Glutamatergic neuron (in vitro differentiated cells): ENCODE data around the gene FFAR1. TPM values are rescaled to one million over a fixed set of nuclear protein-coding genes. Genes with fewer than 3 reads are reported as not detected.

Source experiments
- DNase-seq: peaks from one replicate; pipeline ENCODE4 v3.0.0; 2022
- H3K27ac Mint-ChIP-seq: one replicate; pipeline ENCODE4 v1.8.0; 2020; ENCODE audit warnings: mild to moderate bottlenecking, mixed read lengths, inconsistent platforms; ENCODE audit not compliant: unreplicated experiment
- H3K27me3 Mint-ChIP-seq: one replicate; pipeline ENCODE4 v1.8.0; 2020; ENCODE audit warnings: mild to moderate bottlenecking, moderate library complexity, mixed read lengths, inconsistent platforms; ENCODE audit not compliant: unreplicated experiment
- H3K36me3 Mint-ChIP-seq: one replicate; pipeline ENCODE4 v1.8.0; 2020; ENCODE audit warnings: mild to moderate bottlenecking, mixed read lengths, inconsistent platforms; ENCODE audit not compliant: unreplicated experiment
- H3K4me1 Mint-ChIP-seq: one replicate; pipeline ENCODE4 v1.8.0; 2020; ENCODE audit warnings: mild to moderate bottlenecking, low read depth, mixed read lengths, inconsistent platforms; ENCODE audit not compliant: unreplicated experiment
- H3K4me3 Mint-ChIP-seq: one replicate; pipeline ENCODE4 v1.8.0; 2020; ENCODE audit warnings: mild to moderate bottlenecking, mixed read lengths, inconsistent platforms; ENCODE audit not compliant: unreplicated experiment
- H3K9me3 Mint-ChIP-seq: one replicate; pipeline ENCODE4 v1.8.0; 2020; ENCODE audit warnings: mild to moderate bottlenecking, moderate library complexity, mixed read lengths, inconsistent platforms; ENCODE audit not compliant: unreplicated experiment
- CTCF ChIP-seq: fragments of 200-600 bp; sonication (generic); IDR thresholded peaks from one replicate; pipeline ENCODE4 v1.5.0; 2021; ENCODE audit not compliant: partially characterized antibody, unreplicated experiment
- total RNA-seq: library from RNA; stranded (reverse); fragmentation: NEBNext Ultra II Directional; extraction: Animal tissue kit (Norgen Biotek cat#: 25700); gene quantifications from one replicate; pipeline ENCODE4 v1.2.1, GENCODE V29; 2021; ENCODE audit not compliant: unreplicated experiment

Gene FFAR1
- total RNA-seq, 1 donor from 2014 or later: not detected

- H3K4me3 Mint-ChIP-seq: no peak overlapping the region
- no peak overlapping the region for H3K27ac Mint-ChIP-seq
- no peak for TF ChIP-seq CTCF
- H3K9me3 Mint-ChIP-seq: peaks cover 2% of the 10 kb centered on the region
- H3K36me3 Mint-ChIP-seq: no peaks in the 10 kb centered on the region
- no peak for DNase-seq
- no peaks in the 10 kb centered on the region for H3K4me1 Mint-ChIP-seq
- H3K27me3 Mint-ChIP-seq: peaks cover 5% of the 10 kb centered on the region
These were observed 32.7 kb upstream of the FFAR1 start for GRCh38 chr19:35314858-35315470.

GRCh38 chr19:35315883-35316282 is 31.8 kb upstream of the FFAR1 start:
- H3K4me1 Mint-ChIP-seq: no peaks in the 10 kb centered on the region

GRCh38 chr19:35316560-35316959 is 31.1 kb upstream of the FFAR1 start:
- DNase-seq: no peak
- Mint-ChIP-seq H3K27me3 (peaks cover 5% of the 10 kb centered on the region), H3K9me3 (peaks cover 2% of the 10 kb centered on the region), H3K4me1 (no peaks in the 10 kb centered on the region), H3K36me3 (no peaks in the 10 kb centered on the region), H3K27ac (no peak overlapping the region), H3K4me3 (no peak overlapping the region)
- TF ChIP-seq CTCF: no peak

More at GRCh38 chr19:35315883-35316282, 31.8 kb upstream of the FFAR1 start:
- Mint-ChIP-seq H3K4me3 (no peak overlapping the region), H3K36me3 (no peaks in the 10 kb centered on the region), H3K27me3 (peaks cover 5% of the 10 kb centered on the region), H3K27ac (no peak overlapping the region), H3K9me3 (peaks cover 2% of the 10 kb centered on the region)
- no peak for TF ChIP-seq CTCF
- DNase-seq: no peak

GRCh38 chr19:35317464-35318043 is 30.1 kb upstream of the FFAR1 start:
- H3K9me3 Mint-ChIP-seq: peaks cover 2% of the 10 kb centered on the region
- DNase-seq: no peak
- no peaks in the 10 kb centered on the region for H3K36me3 Mint-ChIP-seq
- H3K27ac Mint-ChIP-seq: peak overlapping the region; percentile 23
- no peaks in the 10 kb centered on the region for H3K4me1 Mint-ChIP-seq
- H3K27me3 Mint-ChIP-seq: peaks cover 8% of the 10 kb centered on the region
- TF ChIP-seq CTCF: no peak
- H3K4me3 Mint-ChIP-seq: no peak overlapping the region

GRCh38 chr19:35318679-35319448 is 28.8 kb upstream of the FFAR1 start:
- no peak for DNase-seq
- no peak overlapping the region for H3K27ac Mint-ChIP-seq
- H3K4me3 Mint-ChIP-seq: no peak overlapping the region
- no peaks in the 10 kb centered on the region for H3K4me1 Mint-ChIP-seq
- no peaks in the 10 kb centered on the region for H3K36me3 Mint-ChIP-seq
- peaks cover 8% of the 10 kb centered on the region for H3K27me3 Mint-ChIP-seq
- H3K9me3 Mint-ChIP-seq: peaks cover 2% of the 10 kb centered on the region
- TF ChIP-seq CTCF: no peak
